GM21786 (cell line): Measurements from ENCODE around the gene IGF1.
"Not testable (repeated sequence)": the region's sequence is repeated elsewhere in the genome, so short reads cannot be mapped to it uniquely, and the experiment has no call there.

Experiments
- ATAC-seq: cut with Tn5 transposase; IDR thresholded peaks from one replicate; pipeline ENCODE4 v1.9.1; 2021; ENCODE audit not compliant: unreplicated experiment

IGF1 gene

DNA sequence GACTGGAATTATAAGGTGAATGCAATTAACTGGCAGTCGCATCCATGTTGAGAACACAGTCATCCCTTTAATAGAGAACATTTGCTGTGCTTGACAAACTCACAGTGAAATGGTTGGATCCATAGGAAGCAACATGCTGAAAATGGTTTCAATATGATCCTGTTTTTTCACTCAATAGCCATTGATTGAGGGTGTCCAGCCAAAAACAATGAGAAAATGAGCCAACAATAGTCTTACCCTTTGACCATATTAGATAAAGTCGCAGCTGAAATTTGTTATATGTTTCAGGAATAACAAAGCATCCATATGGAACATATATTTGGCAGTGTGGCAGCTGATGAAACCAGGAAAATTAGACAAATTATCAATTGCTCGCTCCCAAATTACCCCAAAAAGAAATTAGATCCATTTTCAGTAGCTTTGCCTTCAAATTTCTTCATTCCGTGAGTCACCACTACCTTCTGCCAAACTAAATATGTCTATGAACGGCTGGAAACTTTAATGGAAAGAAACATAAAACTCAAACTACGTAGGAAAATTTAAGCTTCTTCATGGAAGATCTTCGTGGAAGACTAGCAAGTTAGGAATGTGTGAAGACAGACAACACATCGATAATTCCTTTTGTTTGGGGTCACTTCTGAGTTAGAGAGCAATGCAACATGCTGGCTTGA lies 17.4 kb downstream of the IGF1 start:
- ATAC-seq: no peak

DNA sequence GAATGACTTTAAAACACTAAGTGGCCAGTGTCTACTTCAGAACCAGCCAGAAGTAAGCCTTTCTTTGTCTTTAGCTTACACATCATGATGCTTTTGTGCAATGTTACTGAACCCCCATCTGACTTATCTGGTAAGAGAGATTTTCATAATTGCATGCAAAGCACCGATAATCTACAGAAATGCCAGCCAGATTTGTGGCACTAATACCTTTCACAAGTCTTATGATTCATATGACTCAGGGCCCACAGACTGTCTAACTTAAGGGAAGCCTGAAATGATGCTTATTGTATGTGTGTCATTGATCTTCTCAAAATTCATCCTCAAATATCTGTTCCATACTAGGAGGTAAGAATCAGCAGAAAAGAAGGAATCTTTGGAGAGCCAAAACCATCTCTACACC lies 18.0 kb downstream of the IGF1 start:
- ATAC-seq: no peak

DNA sequence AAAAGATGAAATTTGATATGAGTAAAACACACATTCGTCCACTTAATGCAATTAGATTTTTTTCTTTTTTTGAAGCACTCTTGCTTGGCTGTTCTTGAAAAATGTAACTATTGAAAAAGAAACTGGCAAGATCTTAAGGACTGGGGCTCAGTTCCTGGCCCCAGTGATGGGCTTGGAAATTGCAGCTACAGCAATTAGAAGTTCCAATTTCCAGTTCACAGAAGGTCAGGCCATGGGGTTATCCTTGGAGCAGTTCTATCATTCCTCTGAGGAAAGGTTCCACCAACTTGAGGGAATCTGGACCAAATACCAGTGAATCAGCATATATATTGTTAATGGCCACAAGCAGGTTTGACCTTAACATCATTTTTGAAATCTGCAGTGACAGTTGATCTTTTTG lies 18.9 kb downstream of the IGF1 start:
- no peak for ATAC-seq

DNA sequence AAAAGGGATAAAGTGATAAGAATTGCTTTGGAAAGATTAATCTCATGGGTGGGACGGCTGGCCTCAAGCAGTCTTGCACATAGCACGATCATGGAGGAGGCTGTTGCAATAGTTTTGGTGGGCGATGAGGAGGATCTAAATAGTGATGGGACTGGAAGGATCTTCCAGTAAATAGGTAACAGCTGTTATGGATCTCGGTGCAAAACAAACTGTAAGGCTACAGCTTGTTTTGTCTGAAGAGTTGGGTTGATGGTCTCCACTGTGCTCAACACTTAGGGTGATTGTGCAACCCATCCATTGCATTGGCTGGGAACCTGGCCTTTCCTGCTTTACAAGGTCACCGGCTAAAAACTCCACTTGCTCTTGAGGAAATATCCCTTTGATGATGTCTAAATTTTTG lies 21.0 kb downstream of the IGF1 start:
- no peak for ATAC-seq

DNA sequence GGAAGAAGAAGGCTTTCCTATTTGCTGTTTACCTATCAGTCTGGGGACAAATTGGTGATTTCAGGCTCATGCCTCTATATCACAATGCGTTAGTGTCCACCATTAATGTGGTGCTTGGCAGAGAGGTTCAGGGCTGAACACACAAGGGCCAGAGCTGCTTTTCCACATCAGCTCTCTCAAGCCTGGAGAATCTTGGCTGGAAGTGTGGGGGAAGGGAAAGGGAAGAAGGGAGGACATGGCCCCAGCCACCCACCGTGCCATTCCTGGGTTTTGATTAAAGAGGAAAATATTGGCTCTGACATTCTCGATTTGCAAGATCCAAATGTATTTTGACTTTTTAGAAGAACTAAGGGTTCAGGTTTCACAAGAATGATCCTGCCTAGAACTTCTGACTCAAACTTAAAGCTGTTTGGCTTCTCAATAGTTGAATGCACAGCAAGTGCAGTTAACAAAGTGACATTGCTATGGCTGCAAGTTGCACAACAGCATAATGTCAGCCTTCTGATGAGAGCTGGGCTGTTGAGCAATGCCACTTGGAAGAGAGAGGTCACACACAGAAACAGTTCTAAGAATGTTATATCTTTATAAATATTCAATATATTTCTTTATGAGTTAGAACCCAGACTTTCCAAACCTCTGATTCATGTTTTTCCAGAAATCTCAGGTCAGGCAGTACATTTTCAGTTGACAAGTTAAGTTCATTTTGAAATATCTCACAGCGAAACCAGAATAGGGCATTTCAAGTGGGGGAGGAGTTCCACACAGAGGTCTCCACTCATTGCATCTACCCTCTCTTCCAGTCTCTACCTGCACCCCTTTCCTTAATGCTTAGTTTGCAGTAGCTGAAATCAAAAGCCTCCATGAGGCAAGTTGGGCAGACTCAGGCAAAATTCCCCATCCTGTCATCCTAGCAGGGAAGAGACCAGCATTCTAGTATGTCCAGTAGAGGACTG lies 25.3 kb downstream of the IGF1 start:
- no peak for ATAC-seq

DNA sequence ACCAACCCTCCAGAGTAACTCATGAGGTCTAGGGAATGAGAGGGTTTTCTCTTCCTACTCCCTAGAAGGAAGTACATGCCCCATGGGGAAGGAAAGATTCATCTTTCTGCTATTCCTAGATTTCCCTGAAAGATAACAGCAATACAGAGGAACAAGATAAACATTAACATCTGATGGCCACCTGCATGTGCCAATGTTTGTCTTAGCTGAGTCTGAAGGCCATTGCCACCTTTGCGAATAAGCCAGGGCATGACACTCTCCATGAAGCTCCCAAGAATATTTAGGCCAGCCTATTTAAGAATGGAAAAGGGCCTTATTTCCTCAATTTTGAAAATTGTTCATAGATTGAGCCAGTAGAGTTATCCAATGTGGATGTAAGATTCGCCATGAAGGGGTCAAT lies 26.0 kb downstream of the IGF1 start:
- ATAC-seq: no peak

DNA sequence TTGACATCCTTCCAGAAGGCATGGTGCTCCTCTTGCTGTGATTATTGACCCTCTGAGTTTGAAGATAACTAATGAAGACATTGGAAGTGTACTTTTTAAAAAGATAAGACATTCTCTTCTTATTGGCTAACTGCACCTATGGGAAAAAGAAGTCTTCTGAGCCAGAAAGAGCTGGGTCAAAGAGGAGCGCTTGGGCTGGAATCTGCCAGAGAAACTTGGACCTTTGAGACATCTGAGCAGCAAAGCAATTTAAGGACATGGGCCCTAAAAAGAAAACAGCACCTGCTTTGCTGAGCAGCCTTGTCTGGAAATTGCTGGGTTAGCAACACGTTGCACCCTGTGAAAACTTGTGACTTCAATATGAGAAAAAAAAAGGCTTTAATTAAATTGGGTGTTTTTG lies 27.8 kb downstream of the IGF1 start:
- no peak for ATAC-seq

DNA sequence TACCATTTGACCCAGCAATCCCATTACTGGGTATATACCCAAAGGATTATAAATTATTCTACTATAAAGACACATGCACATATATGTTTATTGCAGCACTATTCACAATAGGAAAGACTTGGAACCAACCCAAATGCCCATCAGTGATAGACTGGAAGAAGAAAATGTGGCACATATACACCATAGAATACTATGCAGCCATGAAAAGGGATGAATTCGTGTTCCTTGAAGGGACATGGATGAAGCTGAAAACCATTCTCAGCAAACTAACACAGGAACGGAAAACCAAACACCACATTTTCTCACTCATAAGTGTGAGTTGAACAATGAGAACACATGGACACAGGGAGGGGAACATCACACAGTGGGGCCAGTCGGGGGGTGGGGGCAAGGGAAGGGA lies 31.3 kb downstream of the IGF1 start:
- ATAC-seq: not testable (repeated sequence)

DNA sequence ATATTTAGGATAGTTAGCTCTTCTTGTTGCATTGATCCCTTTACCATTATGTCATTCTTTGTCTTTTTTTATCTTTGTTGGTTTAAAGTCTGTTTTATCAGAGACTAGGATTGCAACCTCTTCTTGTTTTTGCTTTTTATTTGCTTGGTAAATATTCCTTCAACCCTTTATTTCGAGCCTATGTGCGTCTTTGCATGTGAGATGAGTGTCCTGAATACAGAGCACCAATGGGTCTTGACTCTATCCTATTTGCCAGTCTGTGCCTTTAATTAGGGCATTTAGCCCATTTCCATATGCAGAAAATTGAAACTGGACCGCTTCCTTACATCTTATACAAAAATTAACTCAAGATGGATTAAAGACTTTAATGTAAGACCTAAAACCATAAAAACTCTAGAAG lies 32.9 kb downstream of the IGF1 start:
- not testable (repeated sequence) for ATAC-seq

DNA sequence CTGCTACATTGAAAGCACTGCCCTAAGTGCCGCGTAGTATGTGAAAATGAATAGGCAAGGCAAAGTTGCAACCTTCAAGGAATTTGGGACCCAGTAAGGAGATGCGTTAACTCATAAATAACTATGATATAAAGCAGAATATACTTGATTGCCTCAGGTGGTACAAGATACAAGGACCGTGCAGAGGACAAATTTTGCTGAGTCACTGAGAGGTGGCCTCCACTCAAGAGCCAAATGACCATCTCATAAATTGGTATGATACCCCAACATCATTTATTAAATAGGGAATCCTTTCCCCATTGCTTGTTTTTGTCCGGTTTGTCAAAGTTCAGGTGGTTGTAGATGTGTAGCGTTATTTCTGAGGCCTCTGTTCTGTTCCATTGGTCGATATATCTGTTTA lies 35.7 kb downstream of the IGF1 start:
- no peak for ATAC-seq

DNA sequence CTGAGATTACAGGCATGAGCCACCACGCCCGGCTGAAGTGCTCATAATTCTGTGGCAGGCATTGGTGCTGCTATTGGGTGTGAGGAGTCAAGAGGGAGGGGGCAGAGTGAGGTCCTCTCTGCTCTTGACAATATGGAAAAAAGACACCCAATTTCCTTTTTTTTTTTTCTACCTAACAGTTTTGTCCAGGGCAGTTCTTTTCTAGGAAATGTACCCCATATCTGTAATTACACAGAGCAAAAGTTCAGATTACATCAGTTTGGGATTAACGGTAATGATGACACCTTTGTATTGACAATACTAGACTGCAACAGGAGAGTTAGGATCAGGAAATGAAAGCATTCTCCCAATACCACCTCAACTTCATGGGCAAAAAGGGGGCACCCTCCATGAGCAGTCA lies 36.3 kb downstream of the IGF1 start:
- ATAC-seq: no peak

DNA sequence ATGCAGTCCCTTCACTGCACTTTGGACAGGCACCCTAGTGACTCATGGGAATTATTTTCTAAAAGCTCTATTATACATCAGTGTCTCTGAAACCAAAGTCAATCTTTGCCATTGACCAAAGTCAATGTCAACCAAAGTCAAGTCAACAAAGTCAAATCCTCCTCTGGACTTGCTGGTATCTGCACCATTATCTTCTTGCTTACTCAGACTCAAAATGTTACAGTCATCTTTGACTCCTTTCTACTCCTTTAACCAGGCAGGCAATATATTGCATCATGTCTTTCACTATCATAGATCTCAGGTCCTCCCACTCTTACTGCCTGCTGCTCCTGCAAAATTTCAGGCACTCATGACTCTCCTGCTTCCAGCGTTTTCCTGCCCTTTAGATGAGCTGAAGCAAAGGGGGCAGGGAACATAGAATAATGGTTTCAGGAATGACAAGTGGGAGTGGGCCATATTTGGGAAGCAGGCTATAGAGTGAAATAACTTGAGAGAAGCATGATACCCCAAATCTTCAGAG lies 39.2 kb downstream of the IGF1 start:
- ATAC-seq: no peak

DNA sequence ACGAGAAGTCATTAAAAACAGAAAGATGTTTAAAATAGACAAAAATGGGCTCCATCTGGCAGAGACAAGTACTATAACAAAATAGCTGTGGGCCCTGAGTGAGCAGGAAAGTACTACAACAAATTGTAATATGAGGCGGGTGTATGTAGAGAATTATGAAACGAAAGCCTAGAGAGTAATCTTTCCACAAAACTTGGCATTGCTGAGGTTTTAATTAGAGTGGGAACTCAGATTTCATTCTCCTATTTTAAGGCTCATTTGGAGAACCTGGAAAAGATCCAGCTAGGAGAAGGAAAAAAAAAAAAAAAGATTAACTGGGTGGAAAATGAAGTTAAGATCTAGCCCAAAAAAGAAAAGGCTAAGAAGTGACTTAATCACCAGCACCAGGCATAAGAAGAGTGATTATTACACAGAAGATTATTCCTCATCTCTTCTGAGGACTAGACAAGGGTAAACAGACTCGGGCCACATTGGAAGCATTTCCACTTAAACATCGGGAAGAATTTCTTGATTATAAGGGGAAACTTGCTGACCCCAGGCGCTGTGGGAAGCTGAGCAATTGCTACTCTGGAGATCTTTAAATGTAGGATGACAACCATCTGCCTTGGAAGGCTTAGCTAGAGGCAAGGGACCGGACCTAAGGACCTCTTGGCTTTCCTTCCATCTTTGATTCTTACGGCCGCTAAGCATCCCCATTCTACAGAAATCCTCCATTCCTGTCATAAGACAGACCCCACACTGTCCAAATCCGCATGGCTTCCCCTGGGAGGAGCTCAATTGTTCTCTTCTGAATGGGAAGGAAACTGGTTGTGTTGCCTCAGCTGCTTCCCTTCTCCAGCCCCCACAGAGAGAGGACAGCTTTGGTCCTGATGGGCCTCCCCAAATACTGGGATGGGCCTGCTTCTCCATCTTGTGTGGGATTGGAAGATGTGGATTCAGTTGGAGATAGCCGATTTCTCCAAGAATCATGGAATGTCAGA lies 40.6 kb downstream of the IGF1 start:
- ATAC-seq: no peak

DNA sequence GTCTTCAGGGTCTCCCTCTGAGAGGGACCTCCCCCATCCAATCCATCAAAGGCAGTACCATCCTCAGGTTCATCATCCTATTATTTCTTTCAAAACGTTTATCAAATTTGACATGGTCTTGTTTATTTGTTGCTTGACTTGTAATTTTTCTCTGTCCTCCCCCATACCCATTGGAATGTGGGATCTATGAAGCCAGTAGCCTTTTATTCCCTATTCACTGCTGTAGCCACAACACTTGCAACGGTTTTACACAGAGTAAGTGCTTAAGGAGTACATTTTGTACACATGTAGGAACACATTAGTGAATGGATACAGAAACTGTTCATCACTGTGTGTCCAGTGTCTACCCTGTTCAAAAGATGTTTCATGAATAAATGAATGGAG lies 41.5 kb downstream of the IGF1 start:
- no peak for ATAC-seq

DNA sequence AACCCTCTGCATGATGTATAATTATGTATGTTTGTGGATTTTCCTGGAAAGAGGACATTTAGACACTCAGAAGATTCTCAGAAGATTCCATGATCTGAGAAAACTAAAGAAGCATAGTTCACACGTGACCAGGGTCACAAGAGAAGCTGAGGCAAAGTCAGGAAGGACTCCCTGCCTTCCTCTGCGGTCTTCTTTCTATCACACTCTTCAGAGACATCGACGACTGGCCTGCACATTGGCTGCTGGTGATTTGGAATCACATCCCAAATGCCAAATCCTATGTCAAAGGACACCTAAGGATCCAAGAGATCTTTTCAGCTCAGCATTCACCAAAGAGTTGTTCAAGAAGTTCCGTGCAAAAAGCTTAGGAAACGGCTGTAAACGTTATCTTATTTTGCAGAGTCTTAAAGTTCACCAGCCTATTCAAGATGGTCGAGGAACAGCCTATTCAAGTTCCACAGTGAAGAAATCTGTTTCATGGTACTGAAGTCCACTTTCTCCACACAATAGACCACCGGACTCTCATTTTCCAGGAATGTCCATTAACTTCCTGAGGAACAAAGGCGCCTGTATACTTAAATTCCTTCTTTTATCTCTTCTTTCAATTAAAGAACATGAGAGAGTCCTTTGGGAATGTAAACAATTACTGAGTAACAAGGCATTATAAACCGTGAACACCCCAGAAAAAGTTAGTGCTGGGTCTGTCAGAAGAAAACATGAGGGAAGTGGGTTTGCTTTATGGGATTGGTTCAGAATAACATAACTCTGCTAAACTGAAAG lies 42.1 kb downstream of the IGF1 start:
- no peak for ATAC-seq

DNA sequence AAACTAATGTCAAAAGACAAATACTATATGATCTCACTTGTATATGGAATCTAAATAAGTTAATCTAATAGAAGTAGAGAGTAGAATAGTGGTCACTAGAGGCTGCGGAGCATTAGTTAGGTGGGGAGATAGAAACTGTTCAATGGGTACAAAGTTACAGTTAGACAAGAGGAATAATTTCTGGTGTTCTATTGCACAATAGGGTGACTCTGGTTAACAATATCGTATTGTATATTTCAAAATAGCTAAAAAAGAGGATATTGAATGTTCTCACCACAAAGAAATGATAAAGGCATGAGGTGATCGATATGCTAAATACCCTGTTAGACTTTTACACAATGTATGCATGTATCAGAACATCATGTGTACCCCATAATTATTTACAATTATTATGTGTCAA lies 42.9 kb downstream of the IGF1 start:
- no peak for ATAC-seq

DNA sequence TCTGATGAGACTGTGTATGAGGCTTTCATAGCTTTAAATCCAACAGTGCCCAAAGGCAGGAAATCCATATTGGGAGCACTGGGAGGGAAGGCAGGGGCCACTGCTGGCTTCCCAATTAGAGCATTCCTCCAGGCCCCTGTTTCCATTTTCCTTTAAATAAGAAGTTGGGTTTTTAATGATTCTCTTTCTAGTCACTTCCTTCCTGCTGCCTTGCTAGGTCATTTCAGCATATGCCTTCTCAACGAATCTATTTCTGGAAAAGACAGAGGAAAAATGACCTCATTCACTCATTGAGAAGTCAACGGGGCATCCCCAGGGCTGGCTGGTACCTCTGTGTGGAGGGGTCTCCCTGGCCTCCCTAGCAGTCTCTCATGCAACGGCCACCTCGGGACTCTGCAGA lies 43.5 kb downstream of the IGF1 start:
- no peak for ATAC-seq

DNA sequence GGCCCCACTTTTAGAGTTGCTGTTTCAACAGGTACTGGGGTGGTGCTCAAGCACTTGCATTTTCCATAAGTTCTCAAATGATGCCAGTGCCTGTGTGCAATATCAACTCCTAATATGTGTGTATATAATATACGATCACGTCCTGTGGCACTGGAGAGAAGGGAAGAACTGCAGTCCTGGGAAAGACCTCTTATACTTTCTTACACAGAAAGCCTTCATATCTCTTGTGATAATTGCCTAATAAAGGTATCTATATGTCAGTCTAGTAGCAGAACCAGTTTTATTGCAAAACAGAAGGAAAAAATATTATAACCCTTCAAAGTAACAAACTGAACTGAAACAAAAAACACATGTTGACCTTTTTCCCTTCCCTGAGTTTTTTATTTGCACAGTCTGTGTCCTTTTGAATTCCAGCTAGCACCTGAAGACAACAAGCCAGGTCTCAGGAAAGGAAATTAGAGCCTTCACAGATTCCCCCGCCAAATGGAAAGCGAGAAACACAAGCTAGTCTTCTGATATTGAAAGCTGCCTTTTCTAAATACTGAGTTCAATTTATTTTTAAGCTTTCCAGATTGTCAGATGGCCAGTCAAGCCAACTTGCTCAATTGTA lies 44.4 kb downstream of the IGF1 start:
- no peak for ATAC-seq

DNA sequence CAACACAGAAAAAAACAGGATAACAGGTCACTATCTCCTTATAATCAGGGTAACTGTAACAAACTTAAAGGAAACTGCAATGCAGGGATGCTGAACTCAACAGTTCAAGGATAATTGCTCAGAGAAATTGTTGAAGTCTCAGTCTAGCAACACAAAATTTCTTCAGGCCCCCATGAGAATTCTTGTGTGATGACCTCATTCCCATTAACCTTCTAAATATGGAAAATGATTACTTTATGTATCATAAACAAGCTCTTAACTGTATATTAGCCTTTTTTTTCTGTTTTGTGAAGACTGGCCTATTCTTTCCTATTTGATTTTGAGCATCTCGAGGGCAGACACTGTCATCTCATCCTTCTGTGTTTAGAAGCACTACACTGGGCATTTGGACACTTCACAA lies 47.1 kb downstream of the IGF1 start:
- no peak for ATAC-seq

DNA sequence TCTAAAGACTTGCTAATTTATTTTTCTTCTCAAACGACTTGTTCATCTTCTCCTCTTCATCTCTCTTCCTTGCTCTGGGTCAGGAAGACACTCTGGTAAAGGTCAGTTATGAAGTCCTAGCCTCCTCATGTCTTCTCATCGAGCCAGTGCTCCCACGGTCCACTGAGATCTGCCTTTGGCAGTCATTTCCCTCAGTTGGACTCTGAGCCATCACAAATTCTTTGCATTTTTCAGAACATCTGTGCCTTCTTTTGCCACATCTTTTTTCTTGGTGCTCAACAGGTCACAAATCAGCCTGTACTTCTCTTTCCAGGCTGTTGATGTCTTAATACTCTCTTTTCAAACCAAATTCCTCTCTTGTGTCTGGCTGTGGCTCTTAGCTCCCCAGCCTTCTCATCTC lies 49.7 kb downstream of the IGF1 start:
- ATAC-seq: no peak
